ENCODE measurements around the gene POU2AF3.
"Not testable (repeated sequence)": the region's sequence is repeated elsewhere in the genome, so short reads cannot be mapped to it uniquely, and the experiment has no call there.

The POU2AF3 gene

GRCh38 chr11:111307472-111308108 lies 9.2 kb downstream of the POU2AF3 start:
- H3K36me3 ChIP-seq (ENCODE audit: control insufficient read depth, insufficient read depth, low read length): no peaks in the 10 kb centered on the region
- H3K4me3 ChIP-seq (ENCODE audit: insufficient read depth, low read depth, low read length): no peak overlapping the region
- no peak overlapping the region for H3K27ac ChIP-seq (ENCODE audit: insufficient read depth, low read depth, low read length, poor library complexity, severe bottlenecking)
- no peaks in the 10 kb centered on the region for H3K4me1 ChIP-seq (ENCODE audit: control insufficient read depth, insufficient read depth, low read length)
- WGBS, 2 experiments: 89% methylated on average over 3 of the region's 3 CpGs
- no peaks in the 10 kb centered on the region for H3K9me3 ChIP-seq (ENCODE audit: control insufficient read depth, low read length)
- H3K27me3 ChIP-seq (ENCODE audit: control insufficient read depth, insufficient read depth, low read length, poor library complexity, severe bottlenecking): no peaks in the 10 kb centered on the region

DNA sequence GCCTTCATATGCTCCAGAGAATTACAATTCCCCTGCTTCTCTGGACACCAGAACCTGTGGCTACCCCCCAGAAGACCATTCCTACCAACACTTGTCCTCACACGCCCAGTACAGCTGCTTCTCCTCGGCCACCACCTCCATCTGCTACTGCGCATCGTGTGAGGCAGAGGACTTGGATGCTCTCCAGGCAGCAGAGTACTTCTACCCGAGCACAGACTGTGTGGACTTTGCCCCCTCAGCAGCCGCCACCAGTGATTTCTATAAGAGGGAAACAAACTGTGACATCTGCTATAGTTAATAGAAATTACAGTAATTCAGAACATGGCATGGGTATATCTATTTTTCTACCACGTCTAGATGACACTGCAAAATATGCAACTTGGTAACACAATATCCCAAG lies 9.8 kb downstream of the POU2AF3 start:
- Histone ChIP-seq H3K27me3 (ENCODE audit: control insufficient read depth, insufficient read depth, low read length, poor library complexity, severe bottlenecking) (no peaks in the 10 kb centered on the region), H3K4me3 (ENCODE audit: insufficient read depth, low read depth, low read length) (no peak overlapping the region), H3K4me1 (ENCODE audit: control insufficient read depth, insufficient read depth, low read length) (no peaks in the 10 kb centered on the region), H3K36me3 (ENCODE audit: control insufficient read depth, insufficient read depth, low read length) (no peaks in the 10 kb centered on the region), H3K9me3 (ENCODE audit: control insufficient read depth, low read length) (no peaks in the 10 kb centered on the region), H3K27ac (ENCODE audit: insufficient read depth, low read depth, low read length, poor library complexity, severe bottlenecking) (no peak overlapping the region)
- 93 to 94% methylated on average over 6 to 7 of the region's 7 CpGs for WGBS, 2 experiments

DNA sequence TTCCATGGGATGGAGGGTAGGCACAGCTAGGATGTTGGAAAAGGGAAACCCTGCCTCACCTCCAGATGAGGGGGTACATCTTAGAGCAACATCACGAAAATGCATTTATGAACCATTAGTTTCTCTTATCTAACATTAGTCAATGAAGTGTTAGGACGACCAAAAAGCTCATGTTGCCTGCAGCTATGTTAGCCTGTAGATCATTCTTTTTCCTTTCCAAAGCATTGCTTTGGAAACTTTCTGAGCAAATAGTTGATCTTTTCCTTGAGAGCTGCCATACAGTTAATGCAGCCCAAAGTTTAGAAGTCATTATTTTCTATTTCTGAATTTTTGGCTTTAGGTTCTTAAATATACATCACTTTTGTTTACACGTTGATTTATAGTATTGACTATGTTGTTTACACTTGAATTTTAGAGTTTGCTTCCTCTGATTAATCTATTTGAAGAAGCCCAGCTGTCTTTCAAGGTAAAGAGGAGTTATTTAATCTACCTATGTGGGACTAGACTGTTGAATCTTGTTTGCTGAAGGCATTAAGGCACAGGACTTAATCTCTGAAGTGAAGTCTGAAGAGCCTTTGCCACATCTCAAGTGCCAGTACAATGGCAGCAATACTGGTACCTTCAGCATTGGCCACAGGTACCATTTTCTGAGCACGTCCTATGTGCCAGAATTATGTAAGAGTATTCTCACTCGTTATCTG lies 11.0 kb downstream of the POU2AF3 start:
- Histone ChIP-seq H3K4me1 (ENCODE audit: control insufficient read depth, insufficient read depth, low read length) (no peaks in the 10 kb centered on the region), H3K36me3 (ENCODE audit: control insufficient read depth, insufficient read depth, low read length) (no peaks in the 10 kb centered on the region), H3K9me3 (ENCODE audit: control insufficient read depth, low read length) (no peaks in the 10 kb centered on the region), H3K27ac (ENCODE audit: insufficient read depth, low read depth, low read length, poor library complexity, severe bottlenecking) (no peak overlapping the region), H3K4me3 (ENCODE audit: insufficient read depth, low read depth, low read length) (no peak overlapping the region), H3K27me3 (ENCODE audit: control insufficient read depth, insufficient read depth, low read length, poor library complexity, severe bottlenecking) (no peaks in the 10 kb centered on the region)
- 88 to 91% methylated on average over 4 to 5 of the region's 5 CpGs for WGBS, 2 experiments

DNA sequence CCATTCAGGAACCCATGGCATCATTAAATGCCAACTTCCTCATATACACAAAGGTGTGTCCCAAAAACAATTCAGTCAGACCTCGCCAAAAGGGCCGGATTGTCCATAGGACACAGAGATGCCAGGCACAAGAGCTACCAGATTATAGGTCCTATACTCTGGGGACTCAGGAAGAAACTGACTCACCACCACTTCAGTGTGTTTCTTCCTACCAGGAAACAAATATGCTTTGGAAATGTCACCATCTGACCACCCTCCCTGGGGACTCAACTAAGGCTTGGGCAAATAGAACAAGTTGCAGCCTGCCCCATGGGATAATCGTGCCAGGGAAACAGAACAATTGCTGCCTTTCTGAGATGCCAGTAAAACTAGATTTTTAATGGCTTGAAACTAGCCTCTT lies 11.7 kb downstream of the POU2AF3 start:
- Histone ChIP-seq H3K27me3 (ENCODE audit: control insufficient read depth, insufficient read depth, low read length, poor library complexity, severe bottlenecking) (no peaks in the 10 kb centered on the region), H3K36me3 (ENCODE audit: control insufficient read depth, insufficient read depth, low read length) (no peaks in the 10 kb centered on the region), H3K27ac (ENCODE audit: insufficient read depth, low read depth, low read length, poor library complexity, severe bottlenecking) (no peak overlapping the region), H3K4me3 (ENCODE audit: insufficient read depth, low read depth, low read length) (no peak overlapping the region), H3K4me1 (ENCODE audit: control insufficient read depth, insufficient read depth, low read length) (no peaks in the 10 kb centered on the region), H3K9me3 (ENCODE audit: control insufficient read depth, low read length) (no peaks in the 10 kb centered on the region)
- WGBS, 2 experiments: 77 to 80% methylated on average over 3 of the region's 3 CpGs

DNA sequence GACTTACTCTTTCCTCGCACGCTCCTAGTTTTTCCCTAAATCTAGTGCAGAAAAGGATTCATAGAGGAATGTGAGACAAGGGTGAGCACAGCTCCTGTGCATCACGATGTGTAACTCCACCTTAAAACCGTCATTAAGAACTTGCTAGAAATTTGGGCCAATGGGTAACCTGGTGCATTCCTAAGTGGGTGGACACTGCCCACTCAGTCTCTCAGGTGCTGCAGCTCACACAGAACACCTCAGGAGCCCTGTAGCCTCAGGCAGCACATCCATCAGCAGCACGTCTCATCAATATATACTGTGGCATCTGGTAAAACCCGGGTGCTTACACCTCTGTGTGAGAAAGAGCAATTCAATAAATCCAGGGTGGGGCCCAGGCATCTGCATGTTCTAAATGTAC lies 12.4 kb downstream of the POU2AF3 start:
- Histone ChIP-seq H3K27ac (ENCODE audit: insufficient read depth, low read depth, low read length, poor library complexity, severe bottlenecking) (no peak overlapping the region), H3K4me3 (ENCODE audit: insufficient read depth, low read depth, low read length) (no peak overlapping the region), H3K27me3 (ENCODE audit: control insufficient read depth, insufficient read depth, low read length, poor library complexity, severe bottlenecking) (no peaks in the 10 kb centered on the region), H3K4me1 (ENCODE audit: control insufficient read depth, insufficient read depth, low read length) (no peaks in the 10 kb centered on the region), H3K36me3 (ENCODE audit: control insufficient read depth, insufficient read depth, low read length) (no peaks in the 10 kb centered on the region), H3K9me3 (ENCODE audit: control insufficient read depth, low read length) (no peaks in the 10 kb centered on the region)
- 83 to 84% methylated on average over 6 of the region's 6 CpGs for WGBS, 2 experiments

- Histone ChIP-seq H3K4me1 (ENCODE audit: control insufficient read depth, insufficient read depth, low read length) (no peaks in the 10 kb centered on the region), H3K9me3 (ENCODE audit: control insufficient read depth, low read length) (no peaks in the 10 kb centered on the region), H3K36me3 (ENCODE audit: control insufficient read depth, insufficient read depth, low read length) (no peaks in the 10 kb centered on the region), H3K4me3 (ENCODE audit: insufficient read depth, low read depth, low read length) (no peak overlapping the region), H3K27me3 (ENCODE audit: control insufficient read depth, insufficient read depth, low read length, poor library complexity, severe bottlenecking) (no peaks in the 10 kb centered on the region), H3K27ac (ENCODE audit: insufficient read depth, low read depth, low read length, poor library complexity, severe bottlenecking) (no peak overlapping the region)
- 92 to 93% methylated on average over 1 of the region's 1 CpG for WGBS, 2 experiments
These were observed 13.7 kb downstream of the POU2AF3 start for GRCh38 chr11:111312076-111312475.

DNA sequence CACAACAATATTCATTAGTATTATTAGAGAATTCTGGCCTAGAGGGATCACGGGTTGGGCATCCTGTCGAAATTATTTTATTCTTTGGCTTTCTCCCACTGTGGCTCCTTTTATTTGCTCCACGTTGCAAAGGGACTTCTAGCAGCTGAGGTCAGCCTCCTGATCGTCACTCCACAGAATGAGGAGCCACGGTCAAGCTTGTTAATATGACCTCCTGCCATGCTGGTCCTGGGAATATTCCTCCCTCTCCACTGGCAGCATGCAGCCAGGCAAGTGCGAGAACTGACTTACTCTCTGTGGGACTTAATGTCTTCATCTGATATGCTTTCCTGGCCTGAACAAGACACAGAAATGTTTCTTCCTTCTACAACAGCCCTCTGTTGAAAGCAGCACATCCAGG lies 20.9 kb downstream of the POU2AF3 start:
- 82 to 89% methylated on average over 6 of the region's 6 CpGs for WGBS, 2 experiments
- H3K9me3 ChIP-seq (ENCODE audit: control insufficient read depth, low read length): no peaks in the 10 kb centered on the region
- H3K4me3 ChIP-seq (ENCODE audit: insufficient read depth, low read depth, low read length): no peak overlapping the region
- no peaks in the 10 kb centered on the region for H3K27me3 ChIP-seq (ENCODE audit: control insufficient read depth, insufficient read depth, low read length, poor library complexity, severe bottlenecking)
- H3K4me1 ChIP-seq (ENCODE audit: control insufficient read depth, insufficient read depth, low read length): peaks cover 8% of the 10 kb centered on the region
- H3K27ac ChIP-seq (ENCODE audit: insufficient read depth, low read depth, low read length, poor library complexity, severe bottlenecking): no peak overlapping the region
- H3K36me3 ChIP-seq (ENCODE audit: control insufficient read depth, insufficient read depth, low read length): no peaks in the 10 kb centered on the region

DNA sequence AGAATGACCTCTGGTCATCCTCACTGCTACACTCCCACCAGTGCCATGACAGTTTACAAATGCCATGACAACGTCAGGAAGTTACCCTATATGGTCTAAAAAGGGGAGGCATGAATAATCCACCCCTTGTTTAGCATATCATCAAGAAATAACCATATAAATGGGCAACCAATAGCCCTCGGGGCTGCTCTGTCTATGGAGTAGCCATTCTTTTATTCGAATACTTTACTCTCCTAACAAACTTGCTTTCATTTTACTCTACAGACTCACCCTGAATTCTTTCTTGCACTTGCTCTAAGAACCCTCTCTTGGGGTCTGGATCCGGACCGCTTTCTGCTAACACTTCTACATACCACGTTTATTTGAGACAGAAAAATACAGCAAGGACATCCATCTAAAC lies 21.9 kb downstream of the POU2AF3 start:
- not testable (repeated sequence) for H3K4me1 ChIP-seq (ENCODE audit: control insufficient read depth, insufficient read depth, low read length); H3K27me3 ChIP-seq (ENCODE audit: control insufficient read depth, insufficient read depth, low read length, poor library complexity, severe bottlenecking); H3K27ac ChIP-seq (ENCODE audit: insufficient read depth, low read depth, low read length, poor library complexity, severe bottlenecking); H3K9me3 ChIP-seq (ENCODE audit: control insufficient read depth, low read length); H3K36me3 ChIP-seq (ENCODE audit: control insufficient read depth, insufficient read depth, low read length); H3K4me3 ChIP-seq (ENCODE audit: insufficient read depth, low read depth, low read length)
- 83 to 91% methylated on average over 6 of the region's 6 CpGs for WGBS, 2 experiments

GRCh38 chr11:111320728-111321568 lies 22.6 kb downstream of the POU2AF3 start:
- WGBS, 2 experiments: 90 to 91% methylated on average over 5 of the region's 5 CpGs

GRCh38 chr11:111322534-111322933 lies 24.2 kb downstream of the POU2AF3 start:
- H3K27ac ChIP-seq (ENCODE audit: insufficient read depth, low read depth, low read length, poor library complexity, severe bottlenecking): no peak overlapping the region
- 95 to 97% methylated on average over 2 of the region's 2 CpGs for WGBS, 2 experiments
- no peaks in the 10 kb centered on the region for H3K36me3 ChIP-seq (ENCODE audit: control insufficient read depth, insufficient read depth, low read length)
- no peaks in the 10 kb centered on the region for H3K27me3 ChIP-seq (ENCODE audit: control insufficient read depth, insufficient read depth, low read length, poor library complexity, severe bottlenecking)
- H3K9me3 ChIP-seq (ENCODE audit: control insufficient read depth, low read length): no peaks in the 10 kb centered on the region
- H3K4me1 ChIP-seq (ENCODE audit: control insufficient read depth, insufficient read depth, low read length): peaks cover 8% of the 10 kb centered on the region
- no peak overlapping the region for H3K4me3 ChIP-seq (ENCODE audit: insufficient read depth, low read depth, low read length)

More at GRCh38 chr11:111320728-111321568, 22.6 kb downstream of the POU2AF3 start:
- Histone ChIP-seq H3K27me3 (ENCODE audit: control insufficient read depth, insufficient read depth, low read length, poor library complexity, severe bottlenecking) (no peaks in the 10 kb centered on the region), H3K4me1 (ENCODE audit: control insufficient read depth, insufficient read depth, low read length) (peaks cover 8% of the 10 kb centered on the region), H3K9me3 (ENCODE audit: control insufficient read depth, low read length) (no peaks in the 10 kb centered on the region), H3K36me3 (ENCODE audit: control insufficient read depth, insufficient read depth, low read length) (no peaks in the 10 kb centered on the region), H3K4me3 (ENCODE audit: insufficient read depth, low read depth, low read length) (no peak overlapping the region), H3K27ac (ENCODE audit: insufficient read depth, low read depth, low read length, poor library complexity, severe bottlenecking) (no peak overlapping the region)

All from ectodermal cell (in vitro differentiated cells).